Heart left ventricle (tissue), 16 donors: Measurements from ENCODE around the gene CNNM4. TPM values are rescaled to one million over a fixed set of nuclear protein-coding genes. Genes with fewer than 3 reads are reported as not detected.

Experiments used
- ATAC-seq, 4 donors: fragments of 200-7000 bp; cut with Tn5 transposase; one replicate each; pipeline ENCODE4 v1.9.1; 2020 to 2022; ENCODE audit warnings: moderate library complexity in 4 of 4, mild to moderate bottlenecking in 3 of 4, moderate number of reproducible peaks in 1 of 4
- DNase-seq, 5 donors: peaks; one replicate each; pipeline ENCODE4 v3.0.0-alpha.2; 2020
- H3K27ac ChIP-seq, 12 donors: fragments of 200-600 bp; sonication (generic) in 4 of 12; one replicate each; pipeline versions ENCODE4 v1.5.0 to v1.8.0; 2016 to 2022; ENCODE audit warnings: mild to moderate bottlenecking in 2 of 12
- H3K27me3 ChIP-seq, 9 donors: fragments of 200-600 bp; sonication (generic) in 2 of 9; one replicate each; pipeline versions ENCODE4 v1.5.1 to v1.8.0; 2016 to 2022; ENCODE audit warnings: mild to moderate bottlenecking in 3 of 9
- H3K36me3 ChIP-seq, 9 donors: fragments of 200-600 bp; sonication (generic) in 2 of 9; one replicate each; pipeline versions ENCODE4 v1.5.0 to v1.8.0; 2018 to 2022; ENCODE audit warnings: mild to moderate bottlenecking in 2 of 9
- H3K4me1 ChIP-seq, 12 donors: fragments of 200-600 bp; sonication (generic) in 4 of 12; one replicate each; pipeline versions ENCODE4 v1.5.0 to v1.8.0; 2016 to 2022; ENCODE audit warnings: mild to moderate bottlenecking in 3 of 12
- H3K4me3 ChIP-seq, 12 donors: fragments of 200-600 bp; sonication (generic) in 4 of 12; one replicate each; pipeline versions ENCODE4 v1.5.0 to v1.8.0; 2017 to 2022; ENCODE audit warnings: mild to moderate bottlenecking in 9 of 12, moderate library complexity in 4 of 12
- H3K9me3 ChIP-seq, 12 donors: fragments of 200-600 bp; sonication (generic) in 4 of 12; one replicate each; pipeline versions ENCODE4 v1.5.0 to v1.8.0; 2016 to 2022; ENCODE audit warnings: mild to moderate bottlenecking in 1 of 12
- CTCF ChIP-seq, 12 donors: fragments of 200-600 bp; sonication (generic) in 4 of 12; IDR thresholded peaks; one replicate each; pipeline versions ENCODE4 v1.5.0 to v1.8.0; 2018 to 2022; ENCODE audit warnings: antibody characterized with exemption in 12 of 12, mild to moderate bottlenecking in 5 of 12
- POLR2A ChIP-seq, 2 donors: fragments of 450-650 bp; IDR thresholded peaks; one replicate each; pipeline ENCODE4 v1.6.1; 2017; ENCODE audit warnings: antibody characterized with exemption in 2 of 2, mild to moderate bottlenecking in 2 of 2, moderate library complexity in 2 of 2
- WGBS, 4 donors: extraction: QIAGEN DNeasy Blood & Tissue Kit in 2 of 4; methylation state at CpG; one replicate each; pipeline versions ENCODE4 v1.1.5 to v1.1.7; 2013 to 2018; 5-methylcytosine and 5-hydroxymethylcytosine counted together
- intact Hi-C, 10 donors: fragments of 100-400 bp; cut with DNase I; formaldehyde crosslinking; loops; one replicate each; pipeline versions ENCODE4 v1.11.1 to v1.14.2; 2022
- polyA plus RNA-seq, 2 donors: library from polyadenylated mRNA; stranded (reverse); fragments of 200-250 nt; gene quantifications; one replicate each; pipeline ENCODE4 v1.2.3, GENCODE V29; 2013
- total RNA-seq, 9 donors: library from RNA; depleted of rRNA in 2 of 9; stranded (reverse); fragments of >200 nt in 2 of 9; fragmentation: NEBNext Ultra II Directional in 3 of 9; extraction: Animal tissue kit (Norgen Biotek cat#: 25700) in 3 of 9; gene quantifications; one replicate each; pipeline versions ENCODE4 v1.1.0 to v1.2.4, GENCODE V29; 2016 to 2023
- donor health status: ischemic (EF 13 %, LVEDD 7.1; RV severe dilation, severe dysfunction).
- donor health status: healthy with polysubstance abuse.
- donor health status: DM: no; HTN: yes; CAD: no.
- donor health status: DM: no; HTN: no; CAD: no.
- donor health status: ischemic (EF 25% LVEDD 6.9; RV normal size, moderate dysfunction).
- donor health status: ischemic (EF 25% LVEDD 5.7; RV mildly dilated, moderate dysfunction).
- donor health status: healthy.
- donor health status: DM: yes; HTN: yes; CAD: no.
- donor health status: ischemic (EF 35%, LVEDD 5.7; RV mildly dilated, moderate dysfunction).
- donor health status: nonischemic (EF 11% LVEDD 7.7; RV severe dilation, severe dysfunction).
- donor health status: DM: yes; HTN: yes; CAD: no.
- donor health status: PGD.
- donor health status: ischemic (EF 29% LVEDD 5.4; RV normal size, mild dysfunction).
- donor health status: nonischemic (EF 23%, LVEDD 6.1; RV moderate dilation, normal function).

CNNM4 gene
- total and polyA plus RNA-seq, 11 donors, result 11.3 to 47.7 (median 27.7) TPM

- no peak overlapping the region for H3K27ac ChIP-seq
- ATAC-seq, result no peak
- intact Hi-C loops, result loop anchor here in 7 of 10 donors (10.0 kb wide), 2 partner anchors 85 to 95 kb away; partner anchors contain the start of genes KANSL3 (in 4 of the 7) and FER1L5 (in 3 of the 7)
These were observed 30.5 kb upstream of the CNNM4 start for GRCh38 chr2:96730212-96730611.

GRCh38 chr2:96733931-96734330 lies 26.8 kb upstream of the CNNM4 start:
- Histone ChIP-seq H3K27me3 (no peaks in the 10 kb centered on the region), H3K4me1 (peaks cover 0 to 57% (median 28%) of the 10 kb centered on the region in 12 donors), H3K36me3 (peaks cover 0 to 82% (median 71%) of the 10 kb centered on the region in 9 donors), H3K9me3 (no peaks in the 10 kb centered on the region), H3K4me3 (no peak overlapping the region), H3K27ac (peak overlapping the region in 3 of 12 donors; percentile 8 to 21 (median 15))
- no peak for DNase-seq
- TF ChIP-seq CTCF (IDR thresholded peaks at IDR 0.05) (no peak), POLR2A (IDR thresholded peaks at IDR 0.05) (no peak)
- intact Hi-C loops, result loop anchor here in 7 of 10 donors (10.0 kb wide), 2 partner anchors 89 to 99 kb away; partner anchors contain the start of genes KANSL3 (in 4 of the 7) and FER1L5 (in 3 of the 7)
- WGBS, 4 donors, result 61 to 73% (median 68%) methylated on average over 3 of the region's 3 CpGs
- ATAC-seq, result peak in 3 of 4 donors; percentile 41 to 72 (median 68)

More at GRCh38 chr2:96730212-96730611, 30.5 kb upstream of the CNNM4 start:
- H3K4me3 ChIP-seq, result no peak overlapping the region
- no peaks in the 10 kb centered on the region for H3K27me3 ChIP-seq
- peaks cover 0 to 30% (median 11%) of the 10 kb centered on the region in 12 donors for H3K4me1 ChIP-seq
- no peaks in the 10 kb centered on the region for H3K9me3 ChIP-seq
- 87 to 93% (median 92%) methylated on average over 2 of the region's 2 CpGs for WGBS, 4 donors
- peaks cover 0 to 99% (median 88%) of the 10 kb centered on the region in 9 donors for H3K36me3 ChIP-seq
- no peak for DNase-seq
- TF ChIP-seq CTCF (IDR thresholded peaks at IDR 0.05) (no peak), POLR2A (IDR thresholded peaks at IDR 0.05) (no peak)

- intact Hi-C loops, result loop anchor here in 9 of 10 donors (5.0 to 10.0 kb wide), 4 partner anchors 90 to 227 kb away; partner anchors contain the start of genes KANSL3 (in 6 of the 9) and FER1L5 (in 3 of the 9)
These were observed 25.7 kb upstream of the CNNM4 start for GRCh38 chr2:96734880-96735583.

More at GRCh38 chr2:96734880-96735583, 25.7 kb upstream of the CNNM4 start:
- WGBS, 4 donors, result 67 to 83% (median 76%) methylated on average over 8 of the region's 8 CpGs
- Histone ChIP-seq H3K27me3 (no peaks in the 10 kb centered on the region), H3K36me3 (peaks cover 0 to 71% (median 61%) of the 10 kb centered on the region in 9 donors), H3K4me3 (no peak overlapping the region), H3K27ac (peak overlapping the region in 1 of 12 donors; percentile 9), H3K4me1 (peaks cover 0 to 52% (median 33%) of the 10 kb centered on the region in 12 donors), H3K9me3 (no peaks in the 10 kb centered on the region)
- DNase-seq (no peak), ATAC-seq (no peak)
- TF ChIP-seq POLR2A (IDR thresholded peaks at IDR 0.05) (no peak), CTCF (IDR thresholded peaks at IDR 0.05) (no peak)
